SK-N-SH treated with all-trans-retinoic acid at 6 μM for 48 hours (cell line): Measurements from ENCODE around the gene AGL.

Experiments used
- ATAC-seq: fragments of 200-7000 bp; cut with Tn5 transposase; 3 replicates; pipeline ENCODE4 v1.9.1; 2020; ENCODE audit warnings: mild to moderate bottlenecking, moderate library complexity
- ARNTL ChIP-seq: fragments of 450-650 bp; formaldehyde crosslinking; IDR thresholded peaks from 2 replicates; pipeline ENCODE4 v1.5.0; 2020; ENCODE audit warnings: low read depth, mild to moderate bottlenecking, moderate library complexity, borderline replicate concordance
- BACH2 ChIP-seq: fragments of 250-450 bp; sonication (Bioruptor Pico); IDR thresholded peaks from 2 replicates; pipeline ENCODE4 v1.9.0; 2021; ENCODE audit warnings: mild to moderate bottlenecking, borderline replicate concordance
- CSDC2 ChIP-seq: fragments of 250-450 bp; sonication (Bioruptor Pico); IDR thresholded peaks from 2 replicates; pipeline ENCODE4 v1.5.0; 2020; ENCODE audit warnings: mild to moderate bottlenecking, moderate library complexity
- GLIS3 ChIP-seq: fragments of 250-450 bp; sonication (Bioruptor Pico); IDR thresholded peaks from 2 replicates; pipeline ENCODE4 v1.5.0; 2020; ENCODE audit warnings: mild to moderate bottlenecking, moderate library complexity
- ISL1 ChIP-seq: fragments of 250-450 bp; sonication (Bioruptor Pico); IDR thresholded peaks from 2 replicates; pipeline ENCODE4 v2.1.2; 2022; ENCODE audit warnings: mild to moderate bottlenecking, moderate library complexity
- OSR1 ChIP-seq: fragments of 250-450 bp; sonication (Bioruptor Pico); IDR thresholded peaks from 2 replicates; pipeline ENCODE4 v1.8.0; 2022; ENCODE audit warnings: moderate library complexity, mild to moderate bottlenecking, inconsistent platforms
- PPARA ChIP-seq: fragments of 250-450 bp; sonication (Bioruptor Pico); IDR thresholded peaks from 2 replicates; pipeline ENCODE4 v1.5.0; 2020; ENCODE audit warnings: mild to moderate bottlenecking, borderline replicate concordance
- RARB ChIP-seq: fragments of 250-450 bp; sonication (Bioruptor Pico); IDR thresholded peaks from 2 replicates; pipeline ENCODE4 v1.8.0; 2021; ENCODE audit warnings: mild to moderate bottlenecking, moderate library complexity
- SNAI2 ChIP-seq: fragments of 250-450 bp; sonication (Bioruptor Pico); IDR thresholded peaks from 2 replicates; pipeline ENCODE4 v1.5.0; 2020; ENCODE audit warnings: mild to moderate bottlenecking, moderate library complexity
- TCF4 ChIP-seq: fragments of 250-450 bp; sonication (Bioruptor Pico); IDR thresholded peaks from 2 replicates; pipeline ENCODE4 v1.8.0; 2021; ENCODE audit warnings: mild to moderate bottlenecking, moderate library complexity, borderline replicate concordance
- ZC3H10 ChIP-seq: fragments of 250-450 bp; sonication (Bioruptor Pico); IDR thresholded peaks from 2 replicates; pipeline ENCODE4 v1.5.1; 2021; ENCODE audit warnings: mild to moderate bottlenecking, moderate library complexity
- ZFP3 ChIP-seq: fragments of 250-450 bp; sonication (Bioruptor Pico); IDR thresholded peaks from 2 replicates; pipeline ENCODE4 v1.5.0; 2020; ENCODE audit warnings: mild to moderate bottlenecking, moderate library complexity
- ZFP30 ChIP-seq: fragments of 450-650 bp; formaldehyde crosslinking; IDR thresholded peaks from 2 replicates; pipeline ENCODE4 v1.5.0; 2022; ENCODE audit warnings: mild to moderate bottlenecking, moderate library complexity
- ZNF565 ChIP-seq: fragments of 450-650 bp; formaldehyde crosslinking; conservative IDR thresholded peaks from 2 replicates; pipeline ENCODE4 v1.5.0; 2020; ENCODE audit warnings: low read depth, mild to moderate bottlenecking, moderate library complexity
- ZNF70 ChIP-seq: fragments of 450-650 bp; formaldehyde crosslinking; IDR thresholded peaks from 2 replicates; pipeline ENCODE4 v1.5.0; 2020; ENCODE audit warnings: mild to moderate bottlenecking, moderate library complexity
- ZNF8 ChIP-seq: fragments of 450-650 bp; formaldehyde crosslinking; IDR thresholded peaks from 2 replicates; pipeline ENCODE4 v1.5.0; 2020; ENCODE audit warnings: mild to moderate bottlenecking, moderate library complexity
- TF ChIP-seq, protein P1 (sequence below): fragments of 250-450 bp; sonication (Bioruptor Pico); IDR thresholded peaks from 2 replicates; pipeline ENCODE4 v1.5.1; 2021; ENCODE audit warnings: mild to moderate bottlenecking, moderate library complexity
- TF ChIP-seq, protein P2 (sequence below): fragments of 250-450 bp; sonication (Bioruptor Pico); IDR thresholded peaks from 2 replicates; pipeline ENCODE4 v1.8.0; 2021; ENCODE audit warnings: low read depth, mild to moderate bottlenecking, moderate library complexity, borderline replicate concordance
- TF ChIP-seq, protein P3 (sequence below): fragments of 250-450 bp; sonication (Bioruptor Pico); IDR thresholded peaks from 2 replicates; pipeline ENCODE4 v1.5.0; 2020; ENCODE audit warnings: mild to moderate bottlenecking, moderate library complexity
- TF ChIP-seq, protein P4 (sequence below): fragments of 250-450 bp; sonication (Bioruptor Pico); IDR thresholded peaks from 2 replicates; pipeline ENCODE4 v1.5.1; 2020; ENCODE audit warnings: low read depth, mild to moderate bottlenecking, moderate library complexity

Gene AGL

DNA sequence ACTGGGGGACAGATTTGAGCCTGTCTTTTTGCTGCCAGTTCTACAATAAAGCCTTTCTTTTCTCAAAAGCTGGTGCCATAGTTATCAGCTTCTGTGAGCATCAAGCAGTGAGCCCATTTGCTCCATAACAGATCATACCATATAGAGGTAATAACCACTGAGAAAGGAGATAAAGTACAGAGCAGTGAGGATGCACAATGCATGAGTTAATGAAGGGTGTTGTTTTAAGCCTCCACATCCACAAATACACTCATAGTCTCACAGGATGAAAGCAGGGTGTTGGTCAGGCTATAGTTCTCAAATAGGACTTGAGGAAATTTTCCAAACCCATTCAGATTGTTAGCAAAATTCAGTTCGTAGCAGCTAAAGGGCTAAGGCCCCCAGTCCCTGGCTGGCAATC, 94.0 kb downstream of the AGL start (continued):
- no peak for TF ChIP-seq TCF4
- TF ChIP-seq, all 23 proteins: peak for 0

DNA sequence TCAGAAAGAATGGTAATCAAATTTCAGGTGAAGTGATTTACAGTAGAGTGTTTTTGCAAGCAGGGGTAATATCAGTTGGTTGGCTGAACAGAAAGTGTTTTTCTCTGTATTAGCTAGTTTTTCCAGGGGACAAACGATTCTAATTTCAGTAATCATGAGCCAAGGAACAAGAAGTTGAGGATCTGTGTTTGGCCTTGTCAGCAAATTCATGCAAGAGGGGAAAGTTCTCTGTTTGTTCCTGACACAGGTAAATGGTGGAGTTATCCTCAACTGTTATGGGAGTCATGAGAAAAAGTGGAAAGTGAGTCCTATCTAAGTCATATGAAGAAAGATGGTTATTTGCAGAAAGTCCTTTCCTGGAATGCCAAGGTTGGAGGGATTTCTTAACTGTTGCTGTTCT, 95.0 kb downstream of the AGL start:
- no peak for ATAC-seq
- TF ChIP-seq GLIS3 (CRISPR knock-in tag) (no peak), ZC3H10 (no peak), PPARA (CRISPR knock-in tag) (no peak), ZNF565 (no peak), ARNTL (CRISPR knock-in tag) (no peak)
- TF ChIP-seq, protein P1, sequence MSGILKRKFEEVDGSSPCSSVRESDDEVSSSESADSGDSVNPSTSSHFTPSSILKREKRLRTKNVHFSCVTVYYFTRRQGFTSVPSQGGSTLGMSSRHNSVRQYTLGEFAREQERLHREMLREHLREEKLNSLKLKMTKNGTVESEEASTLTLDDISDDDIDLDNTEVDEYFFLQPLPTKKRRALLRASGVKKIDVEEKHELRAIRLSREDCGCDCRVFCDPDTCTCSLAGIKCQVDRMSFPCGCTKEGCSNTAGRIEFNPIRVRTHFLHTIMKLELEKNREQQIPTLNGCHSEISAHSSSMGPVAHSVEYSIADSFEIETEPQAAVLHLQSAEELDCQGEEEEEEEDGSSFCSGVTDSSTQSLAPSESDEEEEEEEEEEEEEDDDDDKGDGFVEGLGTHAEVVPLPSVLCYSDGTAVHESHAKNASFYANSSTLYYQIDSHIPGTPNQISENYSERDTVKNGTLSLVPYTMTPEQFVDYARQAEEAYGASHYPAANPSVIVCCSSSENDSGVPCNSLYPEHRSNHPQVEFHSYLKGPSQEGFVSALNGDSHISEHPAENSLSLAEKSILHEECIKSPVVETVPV, result no peak

DNA sequence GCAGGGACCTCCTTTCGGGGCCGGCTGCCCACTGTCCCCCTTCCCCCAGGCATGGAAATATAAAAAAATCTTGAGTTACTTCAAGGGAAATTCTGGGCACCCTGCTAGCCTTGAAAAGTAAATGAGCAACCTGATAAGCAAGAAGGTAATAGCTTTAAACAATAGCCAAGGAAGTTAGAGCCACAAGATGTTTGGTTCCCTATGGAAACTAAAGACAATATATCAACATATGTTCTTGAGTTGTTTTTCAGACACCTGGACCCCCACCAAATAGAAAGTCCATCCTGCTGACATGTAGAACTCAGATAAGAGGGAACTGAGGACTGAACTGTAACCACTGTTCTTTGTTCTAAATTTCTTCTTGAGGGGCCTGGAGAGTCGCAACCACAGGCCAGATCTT, 100.3 kb downstream of the AGL start:
- TF ChIP-seq SNAI2 (CRISPR knock-in tag) (no peak), ZFP3 (CRISPR knock-in tag) (no peak), OSR1 (CRISPR knock-in tag) (no peak), ZNF565 (no peak), ZNF70 (CRISPR knock-in tag) (no peak), GLIS3 (CRISPR knock-in tag) (no peak), ISL1 (no peak), CSDC2 (no peak), TCF4 (no peak), ZC3H10 (no peak), RARB (CRISPR knock-in tag) (no peak), PPARA (CRISPR knock-in tag) (no peak)
- TF ChIP-seq, protein P2, sequence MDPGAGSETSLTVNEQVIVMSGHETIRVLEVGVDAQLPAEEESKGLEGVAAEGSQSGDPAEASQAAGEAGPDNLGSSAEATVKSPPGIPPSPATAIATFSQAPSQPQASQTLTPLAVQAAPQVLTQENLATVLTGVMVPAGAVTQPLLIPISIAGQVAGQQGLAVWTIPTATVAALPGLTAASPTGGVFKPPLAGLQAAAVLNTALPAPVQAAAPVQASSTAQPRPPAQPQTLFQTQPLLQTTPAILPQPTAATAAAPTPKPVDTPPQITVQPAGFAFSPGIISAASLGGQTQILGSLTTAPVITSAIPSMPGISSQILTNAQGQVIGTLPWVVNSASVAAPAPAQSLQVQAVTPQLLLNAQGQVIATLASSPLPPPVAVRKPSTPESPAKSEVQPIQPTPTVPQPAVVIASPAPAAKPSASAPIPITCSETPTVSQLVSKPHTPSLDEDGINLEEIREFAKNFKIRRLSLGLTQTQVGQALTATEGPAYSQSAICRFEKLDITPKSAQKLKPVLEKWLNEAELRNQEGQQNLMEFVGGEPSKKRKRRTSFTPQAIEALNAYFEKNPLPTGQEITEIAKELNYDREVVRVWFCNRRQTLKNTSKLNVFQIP (CRISPR knock-in tag), result no peak
- TF ChIP-seq, protein P3, sequence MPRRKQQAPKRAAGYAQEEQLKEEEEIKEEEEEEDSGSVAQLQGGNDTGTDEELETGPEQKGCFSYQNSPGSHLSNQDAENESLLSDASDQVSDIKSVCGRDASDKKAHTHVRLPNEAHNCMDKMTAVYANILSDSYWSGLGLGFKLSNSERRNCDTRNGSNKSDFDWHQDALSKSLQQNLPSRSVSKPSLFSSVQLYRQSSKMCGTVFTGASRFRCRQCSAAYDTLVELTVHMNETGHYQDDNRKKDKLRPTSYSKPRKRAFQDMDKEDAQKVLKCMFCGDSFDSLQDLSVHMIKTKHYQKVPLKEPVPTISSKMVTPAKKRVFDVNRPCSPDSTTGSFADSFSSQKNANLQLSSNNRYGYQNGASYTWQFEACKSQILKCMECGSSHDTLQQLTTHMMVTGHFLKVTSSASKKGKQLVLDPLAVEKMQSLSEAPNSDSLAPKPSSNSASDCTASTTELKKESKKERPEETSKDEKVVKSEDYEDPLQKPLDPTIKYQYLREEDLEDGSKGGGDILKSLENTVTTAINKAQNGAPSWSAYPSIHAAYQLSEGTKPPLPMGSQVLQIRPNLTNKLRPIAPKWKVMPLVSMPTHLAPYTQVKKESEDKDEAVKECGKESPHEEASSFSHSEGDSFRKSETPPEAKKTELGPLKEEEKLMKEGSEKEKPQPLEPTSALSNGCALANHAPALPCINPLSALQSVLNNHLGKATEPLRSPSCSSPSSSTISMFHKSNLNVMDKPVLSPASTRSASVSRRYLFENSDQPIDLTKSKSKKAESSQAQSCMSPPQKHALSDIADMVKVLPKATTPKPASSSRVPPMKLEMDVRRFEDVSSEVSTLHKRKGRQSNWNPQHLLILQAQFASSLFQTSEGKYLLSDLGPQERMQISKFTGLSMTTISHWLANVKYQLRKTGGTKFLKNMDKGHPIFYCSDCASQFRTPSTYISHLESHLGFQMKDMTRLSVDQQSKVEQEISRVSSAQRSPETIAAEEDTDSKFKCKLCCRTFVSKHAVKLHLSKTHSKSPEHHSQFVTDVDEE (CRISPR knock-in tag), result no peak
- TF ChIP-seq, protein P4, sequence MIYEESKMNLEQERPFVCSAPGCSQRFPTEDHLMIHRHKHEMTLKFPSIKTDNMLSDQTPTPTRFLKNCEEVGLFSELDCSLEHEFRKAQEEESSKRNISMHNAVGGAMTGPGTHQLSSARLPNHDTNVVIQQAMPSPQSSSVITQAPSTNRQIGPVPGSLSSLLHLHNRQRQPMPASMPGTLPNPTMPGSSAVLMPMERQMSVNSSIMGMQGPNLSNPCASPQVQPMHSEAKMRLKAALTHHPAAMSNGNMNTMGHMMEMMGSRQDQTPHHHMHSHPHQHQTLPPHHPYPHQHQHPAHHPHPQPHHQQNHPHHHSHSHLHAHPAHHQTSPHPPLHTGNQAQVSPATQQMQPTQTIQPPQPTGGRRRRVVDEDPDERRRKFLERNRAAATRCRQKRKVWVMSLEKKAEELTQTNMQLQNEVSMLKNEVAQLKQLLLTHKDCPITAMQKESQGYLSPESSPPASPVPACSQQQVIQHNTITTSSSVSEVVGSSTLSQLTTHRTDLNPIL (CRISPR knock-in tag), result no peak
- no peak for ATAC-seq

DNA sequence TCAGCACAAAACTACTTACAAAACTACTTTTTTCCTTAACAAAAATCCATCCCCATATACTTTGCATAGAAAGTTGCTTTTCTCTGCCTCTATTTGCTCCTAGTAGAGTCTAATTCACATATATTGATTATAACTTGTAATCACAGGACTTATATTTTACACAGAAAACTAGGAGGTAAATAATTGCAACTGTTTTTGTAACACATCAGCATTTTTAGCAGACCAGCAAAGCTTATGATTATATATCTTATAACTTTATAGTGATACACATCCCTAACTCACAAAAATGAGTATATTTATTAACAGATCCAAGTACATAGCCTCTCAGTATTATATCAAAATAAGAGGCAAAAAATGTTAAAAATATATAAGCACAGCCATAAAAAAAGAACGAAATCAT, 102.4 kb downstream of the AGL start:
- no peak for TF ChIP-seq SNAI2 (CRISPR knock-in tag)
- no peak for TF ChIP-seq ZC3H10
- TF ChIP-seq, protein P3 (CRISPR knock-in tag), result no peak
- TF ChIP-seq ZNF8 (CRISPR knock-in tag), result no peak
- TF ChIP-seq ZFP30, result no peak
- TF ChIP-seq CSDC2, result no peak
- TF ChIP-seq, protein P4 (CRISPR knock-in tag), result no peak
- TF ChIP-seq, protein P2 (CRISPR knock-in tag), result no peak
- TF ChIP-seq BACH2 (CRISPR knock-in tag), result no peak
- TF ChIP-seq ZNF565, result no peak
- TF ChIP-seq, protein P1, result no peak
- no peak for ATAC-seq
